ENCODE measurements around the gene ARHGAP9.
"Not testable (repeated sequence)": the region's sequence is repeated elsewhere in the genome, so short reads cannot be mapped to it uniquely, and the experiment has no call there.

Gene ARHGAP9

GRCh38 chr12:57511161-57511560, 31.5 kb upstream of the ARHGAP9 start:
- DNase-seq: no peak
- Histone ChIP-seq H3K79me2 (ENCODE audit: low read length) (peaks cover 13% of the 10 kb centered on the region; the same call in 1 of the 2 replicates), H3K27me3 (replicated peaks; ENCODE audit: insufficient read depth, low read length) (no peaks in the 10 kb centered on the region), H3K4me2 (ENCODE audit: low read depth, low read length) (no peak overlapping the region), H3K9me2 (replicated peaks; ENCODE audit: insufficient read depth, low read length) (no peaks in the 10 kb centered on the region), H3K4me1 (ENCODE audit: low read length) (no peaks in the 10 kb centered on the region), H2AFZ (ENCODE audit: low read length) (no peak overlapping the region), H3K36me3 (replicated peaks; ENCODE audit: insufficient read depth, low read length) (peaks cover 18% of the 10 kb centered on the region), H3K27ac (ENCODE audit: low read length) (no peak overlapping the region), H3K9me3 (replicated peaks; ENCODE audit: insufficient read depth, low read length) (no peaks in the 10 kb centered on the region), H3K4me3 (ENCODE audit: low read length) (no peak overlapping the region), H3F3A (ENCODE audit: insufficient read depth, low read length) (peaks cover 28% of the 10 kb centered on the region), H3K9ac (ENCODE audit: low read length) (no peak overlapping the region), H4K20me1 (ENCODE audit: insufficient read depth, low read length) (no peaks in the 10 kb centered on the region)
- TF ChIP-seq EZH2 (optimal IDR thresholded peaks at IDR 0.05; ENCODE audit: low read depth, low read length): no peak

GRCh38 chr12:57507796-57508195, 28.1 kb upstream of the ARHGAP9 start:
- H3K4me1 ChIP-seq (ENCODE audit: low read length); H2AFZ ChIP-seq (ENCODE audit: low read length); H3K4me3 ChIP-seq (ENCODE audit: low read length); H3K9me2 ChIP-seq (replicated peaks; ENCODE audit: insufficient read depth, low read length); H3K4me2 ChIP-seq (ENCODE audit: low read depth, low read length); H4K20me1 ChIP-seq (ENCODE audit: insufficient read depth, low read length); DNase-seq; H3K27me3 ChIP-seq (replicated peaks; ENCODE audit: insufficient read depth, low read length); H3K36me3 ChIP-seq (replicated peaks; ENCODE audit: insufficient read depth, low read length); H3K27ac ChIP-seq (ENCODE audit: low read length); H3K9ac ChIP-seq (ENCODE audit: low read length); H3F3A ChIP-seq (ENCODE audit: insufficient read depth, low read length); H3K9me3 ChIP-seq (replicated peaks; ENCODE audit: insufficient read depth, low read length): not testable (repeated sequence)
- H3K79me2 ChIP-seq (ENCODE audit: low read length): peaks cover 13% of the 10 kb centered on the region; the same call in 1 of the 2 replicates

GRCh38 chr12:57506541-57506940, 26.9 kb upstream of the ARHGAP9 start:
- H2AFZ ChIP-seq (ENCODE audit: low read length); H3K4me2 ChIP-seq (ENCODE audit: low read depth, low read length); H3F3A ChIP-seq (ENCODE audit: insufficient read depth, low read length); H3K4me1 ChIP-seq (ENCODE audit: low read length); H3K36me3 ChIP-seq (replicated peaks; ENCODE audit: insufficient read depth, low read length); H3K9me3 ChIP-seq (replicated peaks; ENCODE audit: insufficient read depth, low read length); DNase-seq; H3K27ac ChIP-seq (ENCODE audit: low read length); H3K9ac ChIP-seq (ENCODE audit: low read length); H3K4me3 ChIP-seq (ENCODE audit: low read length); H3K27me3 ChIP-seq (replicated peaks; ENCODE audit: insufficient read depth, low read length); H3K9me2 ChIP-seq (replicated peaks; ENCODE audit: insufficient read depth, low read length); H4K20me1 ChIP-seq (ENCODE audit: insufficient read depth, low read length): not testable (repeated sequence)
- H3K79me2 ChIP-seq (ENCODE audit: low read length): 0 out of 2 replicates have a peak, but pooled peaks cover 11% of the 10 kb centered on the region

GRCh38 chr12:57502311-57502969, 22.8 kb upstream of the ARHGAP9 start:
- H2AFZ ChIP-seq (ENCODE audit: low read length); H4K20me1 ChIP-seq (ENCODE audit: insufficient read depth, low read length); H3K9ac ChIP-seq (ENCODE audit: low read length); H3K4me1 ChIP-seq (ENCODE audit: low read length); H3K4me3 ChIP-seq (ENCODE audit: low read length); H3F3A ChIP-seq (ENCODE audit: insufficient read depth, low read length); H3K27ac ChIP-seq (ENCODE audit: low read length); H3K9me2 ChIP-seq (replicated peaks; ENCODE audit: insufficient read depth, low read length); H3K9me3 ChIP-seq (replicated peaks; ENCODE audit: insufficient read depth, low read length); DNase-seq; H3K4me2 ChIP-seq (ENCODE audit: low read depth, low read length); H3K27me3 ChIP-seq (replicated peaks; ENCODE audit: insufficient read depth, low read length): not testable (repeated sequence)
- Histone ChIP-seq H3K36me3 (replicated peaks; ENCODE audit: insufficient read depth, low read length) (peaks cover 14% of the 10 kb centered on the region), H3K79me2 (ENCODE audit: low read length) (peaks cover 13% of the 10 kb centered on the region)

- no peak for DNase-seq
- Histone ChIP-seq H3K4me2 (ENCODE audit: low read depth, low read length) (no peak overlapping the region), H2AFZ (ENCODE audit: low read length) (no peak overlapping the region), H3K4me1 (ENCODE audit: low read length) (no peaks in the 10 kb centered on the region), H3K36me3 (replicated peaks; ENCODE audit: insufficient read depth, low read length) (peaks cover 14% of the 10 kb centered on the region), H3K4me3 (ENCODE audit: low read length) (no peak overlapping the region), H3F3A (ENCODE audit: insufficient read depth, low read length) (no peaks in the 10 kb centered on the region), H3K9me3 (replicated peaks; ENCODE audit: insufficient read depth, low read length) (no peaks in the 10 kb centered on the region), H3K9me2 (replicated peaks; ENCODE audit: insufficient read depth, low read length) (no peaks in the 10 kb centered on the region), H3K79me2 (ENCODE audit: low read length) (peaks cover 10% of the 10 kb centered on the region), H3K27me3 (replicated peaks; ENCODE audit: insufficient read depth, low read length) (no peaks in the 10 kb centered on the region), H4K20me1 (ENCODE audit: insufficient read depth, low read length) (no peaks in the 10 kb centered on the region), H3K9ac (ENCODE audit: low read length) (no peak overlapping the region), H3K27ac (ENCODE audit: low read length) (no peak overlapping the region)
- no peak for TF ChIP-seq EZH2 (optimal IDR thresholded peaks at IDR 0.05; ENCODE audit: low read depth, low read length)
- no peak for TF ChIP-seq EZH2phosphoT487 (IDR thresholded peaks at IDR 0.05; ENCODE audit: low read length)
- no peak for TF ChIP-seq CTCF (IDR thresholded peaks at IDR 0.05; ENCODE audit: low read length)
These were observed 20.5 kb upstream of the ARHGAP9 start for GRCh38 chr12:57500213-57500612.

Measured in MM.1S (cell line).